Measurements from ENCODE around the gene CEP76. TPM values are rescaled to one million over a fixed set of nuclear protein-coding genes. Genes with fewer than 3 reads are reported as not detected.

CEP76 gene
- total RNA-seq, 1 experiment from 2014 or later: 12.9 TPM

- Histone ChIP-seq H3K36me3 (ENCODE audit: control insufficient read depth, insufficient read depth, low read length) (no peaks in the 10 kb centered on the region; the same call in 1 of the 2 replicates), H3K27ac (ENCODE audit: low read length) (no peak overlapping the region), H3K4me1 (ENCODE audit: control insufficient read depth, insufficient read depth, low read length) (peaks cover 16% of the 10 kb centered on the region), H3K4me3 (ENCODE audit: low read depth in 2 of 2, low read length in 2 of 2) (no peak overlapping the region), H3K27me3 (ENCODE audit: control insufficient read depth, insufficient read depth, low read length) (no peaks in the 10 kb centered on the region), H3K9me3 (ENCODE audit: control insufficient read depth, insufficient read depth, low read depth, low read length) (no peaks in the 10 kb centered on the region)
- DNase-seq (ENCODE audit: low read depth, low spot score) (no peak), ATAC-seq (no peak)
- no peak for TF ChIP-seq CTCF (IDR thresholded peaks at IDR 0.05)
- no peak for TF ChIP-seq REST (IDR thresholded peaks at IDR 0.05; ENCODE audit: insufficient read depth in 1 of 2, low read depth in 2 of 2, low read length in 1 of 2)
- TF ChIP-seq TCF7L2 (IDR thresholded peaks at IDR 0.05; ENCODE audit: low read depth, low read length): no peak
- no peak for TF ChIP-seq POLR2AphosphoS5 (IDR thresholded peaks at IDR 0.05; ENCODE audit: low read depth, low read length)
- TF ChIP-seq SIN3A (IDR thresholded peaks at IDR 0.05; ENCODE audit: borderline replicate concordance, insufficient read depth, low read depth, low read length): no peak
- intact Hi-C loops (cut with micrococcal nuclease; ENCODE audit: unreplicated experiment) (loop anchor here (10.0 kb wide), 1 partner anchor 97 kb away; no protein-coding TSS in a partner anchor), in situ Hi-C loops (cut with HindIII; ENCODE audit: low pct_unique_long_range_greater_than_20kb, low sequenced_read_pairs) (no loop called here)
- ChIA-PET POLR2A (no interaction called here), CTCF (no interaction called here)
- BruUV-seq (replicated peaks): no TSS peak
These were observed 50.9 kb downstream of the CEP76 start for GRCh38 chr18:12651651-12652050.

- POLR2A ChIA-PET: no interaction called here
- CTCF ChIA-PET: interaction anchor here (0.5 kb wide), 1 partner anchor 367 kb away, joined by 5 read pairs; no protein-coding TSS in a partner anchor
- Histone ChIP-seq H3K4me1 (ENCODE audit: control insufficient read depth, insufficient read depth, low read length) (peaks cover 21% of the 10 kb centered on the region), H3K9me3 (ENCODE audit: control insufficient read depth, insufficient read depth, low read depth, low read length) (no peaks in the 10 kb centered on the region), H3K36me3 (ENCODE audit: control insufficient read depth, insufficient read depth, low read length) (no peaks in the 10 kb centered on the region), H3K27ac (ENCODE audit: low read length) (no peak overlapping the region), H3K4me3 (ENCODE audit: low read depth in 2 of 2, low read length in 2 of 2) (no peak overlapping the region), H3K27me3 (ENCODE audit: control insufficient read depth, insufficient read depth, low read length) (no peaks in the 10 kb centered on the region)
- in situ Hi-C loops (cut with HindIII; ENCODE audit: low pct_unique_long_range_greater_than_20kb, low sequenced_read_pairs) (no loop called here), intact Hi-C loops (cut with micrococcal nuclease; ENCODE audit: unreplicated experiment) (no loop called here)
- BruUV-seq (replicated peaks): no TSS peak
- DNase-seq (ENCODE audit: low read depth, low spot score) (no peak), ATAC-seq (no peak)
- no peak for TF ChIP-seq TCF7L2 (IDR thresholded peaks at IDR 0.05; ENCODE audit: low read depth, low read length)
- TF ChIP-seq POLR2AphosphoS5 (IDR thresholded peaks at IDR 0.05; ENCODE audit: low read depth, low read length): no peak
These were observed 54.8 kb downstream of the CEP76 start for GRCh38 chr18:12647773-12648172.

GRCh38 chr18:12645751-12646203, 56.7 kb downstream of the CEP76 start:
- TF ChIP-seq TCF7L2 (IDR thresholded peaks at IDR 0.05; ENCODE audit: low read depth, low read length): no peak
- TF ChIP-seq CTCF (IDR thresholded peaks at IDR 0.05): no peak
- TF ChIP-seq REST (IDR thresholded peaks at IDR 0.05; ENCODE audit: insufficient read depth in 1 of 2, low read depth in 2 of 2, low read length in 1 of 2): no peak
- no peak for TF ChIP-seq POLR2AphosphoS5 (IDR thresholded peaks at IDR 0.05; ENCODE audit: low read depth, low read length)
- no peak for TF ChIP-seq SIN3A (IDR thresholded peaks at IDR 0.05; ENCODE audit: borderline replicate concordance, insufficient read depth, low read depth, low read length)
- Histone ChIP-seq H3K9me3 (ENCODE audit: control insufficient read depth, insufficient read depth, low read depth, low read length) (no peaks in the 10 kb centered on the region), H3K36me3 (ENCODE audit: control insufficient read depth, insufficient read depth, low read length) (no peaks in the 10 kb centered on the region), H3K27me3 (ENCODE audit: control insufficient read depth, insufficient read depth, low read length) (no peaks in the 10 kb centered on the region), H3K4me1 (ENCODE audit: control insufficient read depth, insufficient read depth, low read length) (peaks cover 13% of the 10 kb centered on the region), H3K27ac (ENCODE audit: low read length) (peak overlapping the region; percentile 52; the same call in 1 of the 2 replicates), H3K4me3 (ENCODE audit: low read depth in 2 of 2, low read length in 2 of 2) (no peak overlapping the region)
- no TSS peak for BruUV-seq (replicated peaks)
- CTCF ChIA-PET: no interaction called here
- POLR2A ChIA-PET: no interaction called here
- DNase-seq (ENCODE audit: low read depth, low spot score) (no peak), ATAC-seq (peak; percentile 42)
- in situ Hi-C loops (cut with HindIII; ENCODE audit: low pct_unique_long_range_greater_than_20kb, low sequenced_read_pairs) (no loop called here), intact Hi-C loops (cut with micrococcal nuclease; ENCODE audit: unreplicated experiment) (no loop called here)
